8988T (cell line): ENCODE measurements around the gene TNP1.

Experiments used
- DNase-seq: peaks from one replicate; pipeline ENCODE4 v3.0.0; 2011

TNP1 gene

GRCh38 chr2:216872624-216873023 is 12.8 kb upstream of the TNP1 start:
- no peak for DNase-seq

GRCh38 chr2:216872040-216872439 is 12.2 kb upstream of the TNP1 start:
- DNase-seq, result no peak

- no peak for DNase-seq
These were observed 11.6 kb upstream of the TNP1 start for GRCh38 chr2:216871333-216871934.

GRCh38 chr2:216870508-216871332 is 10.9 kb upstream of the TNP1 start:
- DNase-seq, result no peak

- no peak for DNase-seq
These were observed 6.7 kb upstream of the TNP1 start for GRCh38 chr2:216866515-216867095.

GRCh38 chr2:216865658-216866057 is 5.8 kb upstream of the TNP1 start:
- no peak for DNase-seq

- no peak for DNase-seq
These were observed 4.1 kb upstream of the TNP1 start for GRCh38 chr2:216863946-216864345.

- DNase-seq, result no peak
These were observed 2.9 kb upstream of the TNP1 start for GRCh38 chr2:216862628-216863398.

- DNase-seq, result no peak
These were observed 718 bp upstream of the TNP1 start for GRCh38 chr2:216860426-216861137.

- DNase-seq, result no peak
These were observed 1.6 kb downstream of the TNP1 start for GRCh38 chr2:216858312-216858711.

- no peak for DNase-seq
These were observed 2.7 kb downstream of the TNP1 start for GRCh38 chr2:216857131-216857550.

- no peak for DNase-seq
These were observed 3.3 kb downstream of the TNP1 start for GRCh38 chr2:216856406-216857065.

- no peak for DNase-seq
These were observed 4.3 kb downstream of the TNP1 start for GRCh38 chr2:216855605-216856004.

GRCh38 chr2:216855079-216855478 is 4.8 kb downstream of the TNP1 start:
- no peak for DNase-seq

GRCh38 chr2:216851486-216852090 is 8.3 kb downstream of the TNP1 start:
- DNase-seq, result no peak

- no peak for DNase-seq
These were observed 9.1 kb downstream of the TNP1 start for GRCh38 chr2:216850665-216851322.

GRCh38 chr2:216849987-216850386 is 9.9 kb downstream of the TNP1 start:
- DNase-seq, result no peak

GRCh38 chr2:216845426-216845825 is 14.4 kb downstream of the TNP1 start:
- no peak for DNase-seq

- no peak for DNase-seq
These were observed 17.2 kb downstream of the TNP1 start for GRCh38 chr2:216842636-216843035.

GRCh38 chr2:216839688-216840087 is 20.2 kb downstream of the TNP1 start:
- no peak for DNase-seq

GRCh38 chr2:216838151-216838550 is 21.7 kb downstream of the TNP1 start:
- DNase-seq, result no peak
